ENCODE results near the gene COL4A4. TPM values are rescaled to one million over a fixed set of nuclear protein-coding genes. Genes with fewer than 3 reads are reported as not detected.
"Not testable (repeated sequence)": the region's sequence is repeated elsewhere in the genome, so short reads cannot be mapped to it uniquely, and the experiment has no call there.

Gene COL4A4
- total RNA-seq, 1 donor from 2014 or later: 24.3 TPM

DNA sequence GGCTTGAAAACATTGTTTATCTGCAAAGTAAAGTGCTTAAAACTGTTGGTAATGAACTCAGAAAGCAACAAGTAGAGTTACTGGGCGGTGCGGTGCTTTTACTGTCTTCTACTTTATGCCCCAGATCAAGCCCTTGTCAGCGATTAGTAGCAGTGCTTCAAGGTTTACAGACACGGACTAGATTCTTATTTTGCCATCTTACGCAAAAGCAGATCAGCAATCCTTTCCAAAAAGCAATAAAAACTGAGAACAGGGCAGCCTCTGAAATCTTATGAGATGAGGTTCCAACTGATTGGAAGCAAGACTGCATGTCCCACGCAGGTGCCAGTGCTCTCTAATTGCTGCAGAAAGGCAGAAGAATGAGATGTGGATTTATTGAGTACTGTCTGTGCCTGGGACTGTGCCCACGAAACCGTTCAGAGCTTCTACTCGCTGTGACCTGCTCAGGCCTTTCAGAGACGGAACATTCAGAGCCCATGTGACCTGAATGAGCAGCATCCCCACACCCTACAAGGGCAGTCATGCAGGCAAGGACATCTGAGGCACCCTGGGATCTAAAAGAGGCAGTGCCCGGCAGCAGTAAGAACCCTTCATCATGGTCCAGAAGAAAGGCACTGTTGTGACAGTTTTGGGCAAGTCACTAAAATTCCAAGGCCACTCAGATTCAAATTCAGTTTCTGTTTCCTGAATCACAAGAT lies 16.1 kb upstream of the COL4A4 start:
- H3K27me3 ChIP-seq (ENCODE audit: low read depth): no peaks in the 10 kb centered on the region
- intact Hi-C loops (cut with DNase I): no loop called here
- TF ChIP-seq, protein P1, sequence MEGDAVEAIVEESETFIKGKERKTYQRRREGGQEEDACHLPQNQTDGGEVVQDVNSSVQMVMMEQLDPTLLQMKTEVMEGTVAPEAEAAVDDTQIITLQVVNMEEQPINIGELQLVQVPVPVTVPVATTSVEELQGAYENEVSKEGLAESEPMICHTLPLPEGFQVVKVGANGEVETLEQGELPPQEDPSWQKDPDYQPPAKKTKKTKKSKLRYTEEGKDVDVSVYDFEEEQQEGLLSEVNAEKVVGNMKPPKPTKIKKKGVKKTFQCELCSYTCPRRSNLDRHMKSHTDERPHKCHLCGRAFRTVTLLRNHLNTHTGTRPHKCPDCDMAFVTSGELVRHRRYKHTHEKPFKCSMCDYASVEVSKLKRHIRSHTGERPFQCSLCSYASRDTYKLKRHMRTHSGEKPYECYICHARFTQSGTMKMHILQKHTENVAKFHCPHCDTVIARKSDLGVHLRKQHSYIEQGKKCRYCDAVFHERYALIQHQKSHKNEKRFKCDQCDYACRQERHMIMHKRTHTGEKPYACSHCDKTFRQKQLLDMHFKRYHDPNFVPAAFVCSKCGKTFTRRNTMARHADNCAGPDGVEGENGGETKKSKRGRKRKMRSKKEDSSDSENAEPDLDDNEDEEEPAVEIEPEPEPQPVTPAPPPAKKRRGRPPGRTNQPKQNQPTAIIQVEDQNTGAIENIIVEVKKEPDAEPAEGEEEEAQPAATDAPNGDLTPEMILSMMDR (IDR thresholded peaks at IDR 0.05): no peak
- no peak overlapping the region for H3K4me3 ChIP-seq
- ATAC-seq: no peak
- DNase-seq: no peak
- H3K36me3 ChIP-seq: no peaks in the 10 kb centered on the region
- H3K27ac ChIP-seq: no peak overlapping the region
- no peaks in the 10 kb centered on the region for H3K4me1 ChIP-seq
- no peaks in the 10 kb centered on the region for H3K9me3 ChIP-seq

DNA sequence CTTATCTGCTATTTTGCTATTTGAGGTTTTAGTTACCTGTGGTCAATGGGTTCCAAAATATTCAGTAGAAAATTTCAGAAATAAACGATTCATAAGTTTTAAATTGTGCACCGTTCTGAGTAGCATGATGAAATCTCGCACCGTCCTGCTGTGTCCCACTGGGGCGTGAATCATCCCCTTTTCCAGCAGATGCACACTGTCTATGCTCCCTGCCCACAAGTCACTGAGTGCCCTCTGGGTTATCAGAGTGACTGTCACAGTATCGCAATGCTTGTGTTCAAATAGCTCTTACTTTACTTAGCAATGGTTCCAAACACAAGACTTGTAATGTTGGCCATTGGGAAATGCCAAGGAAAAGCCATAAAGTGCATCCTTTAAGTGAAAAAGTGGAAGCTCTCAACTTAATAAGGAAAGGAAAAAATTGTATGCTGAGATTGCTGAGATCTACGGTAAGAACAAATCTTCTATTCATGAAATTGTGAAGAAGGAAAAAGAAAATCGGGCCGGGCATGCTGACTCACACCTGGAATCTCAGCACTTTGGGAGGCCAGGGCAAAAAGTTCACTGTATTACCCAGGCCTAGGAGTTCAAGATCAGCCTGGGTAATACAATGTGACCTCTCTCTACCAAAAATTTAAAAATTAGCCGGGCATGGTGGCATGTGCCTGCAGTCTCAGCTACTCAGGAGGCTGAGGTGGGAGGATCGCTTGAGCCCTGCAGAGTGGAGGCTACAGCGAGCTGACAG lies 13.8 kb upstream of the COL4A4 start:
- ATAC-seq: no peak
- DNase-seq: no peak
- intact Hi-C loops (cut with DNase I): no loop called here
- Histone ChIP-seq H3K36me3 (no peaks in the 10 kb centered on the region), H3K4me3 (no peak overlapping the region), H3K9me3 (no peaks in the 10 kb centered on the region), H3K4me1 (no peaks in the 10 kb centered on the region), H3K27ac (no peak overlapping the region), H3K27me3 (ENCODE audit: low read depth) (no peaks in the 10 kb centered on the region)
- TF ChIP-seq, protein P1 (IDR thresholded peaks at IDR 0.05): no peak

DNA sequence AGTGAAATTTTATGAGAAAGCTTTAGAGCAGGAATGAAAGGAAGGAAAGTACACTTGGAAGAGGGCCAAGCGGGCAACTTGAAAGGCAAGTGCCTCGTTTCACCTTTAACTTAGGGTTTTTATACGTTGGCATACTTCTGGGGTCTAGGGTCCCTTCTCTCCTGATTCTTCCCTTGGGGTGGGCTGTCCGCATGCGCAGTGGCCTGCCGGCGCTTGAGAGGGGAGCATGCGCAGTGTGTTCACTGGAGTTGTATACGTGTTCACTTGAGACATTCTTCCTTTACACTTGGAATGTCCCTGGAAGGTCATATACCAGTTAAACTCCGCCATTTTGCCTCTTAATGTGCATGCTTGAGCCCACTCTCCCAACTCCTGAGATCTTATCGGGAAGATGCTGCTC lies 7.8 kb upstream of the COL4A4 start:
- intact Hi-C loops (cut with DNase I); ATAC-seq; DNase-seq; H3K36me3 ChIP-seq; H3K4me1 ChIP-seq; H3K27me3 ChIP-seq (ENCODE audit: low read depth); H3K4me3 ChIP-seq; H3K27ac ChIP-seq; H3K9me3 ChIP-seq: not testable (repeated sequence)

DNA sequence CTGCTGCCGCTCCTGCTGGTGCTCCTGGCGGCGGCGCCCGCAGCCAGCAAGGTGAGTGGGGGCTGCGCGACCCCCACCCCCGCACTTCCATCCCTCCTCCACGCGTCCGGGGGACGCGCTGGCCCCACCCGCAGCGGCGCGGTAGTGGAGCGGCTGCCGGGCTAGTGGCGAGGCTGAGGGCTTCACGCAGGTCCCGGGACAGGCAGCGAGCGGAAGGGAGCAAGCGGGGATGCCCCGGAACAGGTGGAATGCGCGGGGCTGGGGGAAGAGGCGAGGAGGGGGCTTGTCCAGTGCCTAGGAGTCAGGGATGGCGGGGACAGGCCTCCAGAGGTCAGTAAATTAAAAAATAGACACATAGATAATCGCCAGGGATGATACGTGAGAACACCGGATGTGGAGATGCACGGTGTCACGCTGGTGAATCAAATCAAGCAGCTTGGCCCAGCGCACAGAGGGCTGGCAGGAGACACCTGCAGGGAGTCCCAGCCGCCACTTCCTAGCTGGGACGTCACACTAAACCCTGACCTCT lies 822 bp upstream of the COL4A4 start:
- TF ChIP-seq, protein P1 (IDR thresholded peaks at IDR 0.05): no peak
- peak overlapping the region; percentile 63 for H3K4me3 ChIP-seq
- H3K4me1 ChIP-seq: peaks cover 9% of the 10 kb centered on the region
- DNase-seq (no peak), ATAC-seq (peak; percentile 50)
- H3K27ac ChIP-seq: peak overlapping the region; percentile 82
- intact Hi-C loops (cut with DNase I): no loop called here
- no peaks in the 10 kb centered on the region for H3K36me3 ChIP-seq
- H3K9me3 ChIP-seq: no peaks in the 10 kb centered on the region
- H3K27me3 ChIP-seq (ENCODE audit: low read depth): peaks cover 38% of the 10 kb centered on the region

DNA sequence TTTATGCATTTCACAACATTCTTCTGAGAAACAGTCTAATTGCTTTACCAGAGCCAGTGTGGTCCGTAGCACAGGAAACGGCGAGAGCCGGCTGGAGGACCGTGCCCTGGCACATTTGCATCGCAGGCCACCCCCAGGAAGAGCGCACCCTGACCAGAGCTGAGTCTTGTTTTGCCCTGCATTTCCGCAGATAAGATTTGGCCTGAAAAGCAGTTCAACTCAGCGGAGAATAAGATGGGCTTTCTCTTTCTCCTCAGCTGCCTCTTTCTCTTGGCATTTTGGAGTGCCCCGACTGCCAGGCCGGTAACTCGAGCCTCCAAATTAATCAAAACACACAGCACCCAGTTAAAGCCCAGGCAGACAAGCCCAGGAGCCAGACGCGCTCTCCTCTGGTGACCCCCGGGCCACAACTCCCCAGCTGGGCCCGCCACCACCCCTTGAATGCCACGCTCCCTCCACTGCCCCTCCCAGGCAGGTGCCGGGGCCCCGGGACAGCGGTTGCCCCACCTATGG lies 464 bp downstream of the COL4A4 start:
- ATAC-seq: peak; percentile 74 to 79
- H3K27ac ChIP-seq: peak overlapping the region; percentile 82
- H3K27me3 ChIP-seq (ENCODE audit: low read depth): peaks cover 38% of the 10 kb centered on the region
- TF ChIP-seq, protein P1 (IDR thresholded peaks at IDR 0.05): no peak
- peak overlapping the region; percentile 63 for H3K4me3 ChIP-seq
- H3K4me1 ChIP-seq: peaks cover 9% of the 10 kb centered on the region
- no peaks in the 10 kb centered on the region for H3K36me3 ChIP-seq
- intact Hi-C loops (cut with DNase I): no loop called here
- DNase-seq: no peak
- no peaks in the 10 kb centered on the region for H3K9me3 ChIP-seq

DNA sequence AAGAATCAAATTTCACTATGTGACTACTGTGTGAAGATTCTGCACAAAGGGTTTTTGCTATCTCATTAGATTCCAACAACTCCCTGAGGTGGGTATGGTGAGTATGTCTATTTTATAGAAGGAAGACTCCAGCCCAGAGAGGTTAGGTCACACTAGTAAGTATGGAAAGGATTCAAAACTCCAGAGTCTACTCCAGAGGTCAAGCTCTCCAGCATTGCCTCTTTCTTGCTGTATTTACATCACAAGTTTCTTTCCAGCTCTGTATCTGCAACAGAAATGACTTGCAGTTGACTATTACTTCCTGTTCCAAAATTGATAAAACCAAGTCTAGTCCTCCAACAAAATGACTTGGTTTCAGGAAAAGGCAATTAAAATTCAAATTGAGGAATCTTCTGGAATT lies 2.1 kb downstream of the COL4A4 start:
- H3K36me3 ChIP-seq: no peaks in the 10 kb centered on the region
- H3K27ac ChIP-seq: no peak overlapping the region
- TF ChIP-seq, protein P1 (IDR thresholded peaks at IDR 0.05): no peak
- peaks cover 35% of the 10 kb centered on the region for H3K27me3 ChIP-seq (ENCODE audit: low read depth)
- DNase-seq: no peak
- H3K4me3 ChIP-seq: no peak overlapping the region
- intact Hi-C loops (cut with DNase I): no loop called here
- ATAC-seq: no peak
- peaks cover 9% of the 10 kb centered on the region for H3K4me1 ChIP-seq
- no peaks in the 10 kb centered on the region for H3K9me3 ChIP-seq

Measured in lower lobe of right lung (tissue), 2 donors.